K562 (cell line): ENCODE data around the gene TNFAIP3. TPM values are rescaled to one million over a fixed set of nuclear protein-coding genes. Genes with fewer than 3 reads are reported as not detected.

Source experiments
- BHLHE40 ChIP-seq: IDR thresholded peaks from 2 replicates; pipeline ENCODE4 v1.6.1; 2011; ENCODE audit warnings: low read length, improper control_type of control experiment
- CHAMP1 ChIP-seq: fragments of 450-650 bp; IDR thresholded peaks from 2 replicates; pipeline ENCODE4 v1.6.1; 2016; ENCODE audit warnings: mild to moderate bottlenecking
- FIP1L1 ChIP-seq: fragments of 200-400 bp; formaldehyde crosslinking; IDR thresholded peaks from 2 replicates; pipeline ENCODE4 v1.6.1; 2018; ENCODE audit warnings: mild to moderate bottlenecking, low read depth, low read length; ENCODE audit not compliant: poor library complexity, severe bottlenecking
- GTF2A2 ChIP-seq: IDR thresholded peaks from 2 replicates; pipeline ENCODE4 v1.6.1; 2016; ENCODE audit warnings: mild to moderate bottlenecking, missing genetic modification characterization, missing compliant biosample characterization
- HBP1 ChIP-seq: fragments of 450-650 bp; formaldehyde crosslinking; IDR thresholded peaks from 2 replicates; pipeline ENCODE4 v1.4.0; 2022; ENCODE audit warnings: missing genetic modification characterization
- SFPQ ChIP-seq: fragments of 200-400 bp; formaldehyde crosslinking; IDR thresholded peaks from 2 replicates; pipeline ENCODE4 v1.6.1; 2017; ENCODE audit warnings: mild to moderate bottlenecking, low read depth, low read length, moderate library complexity
- ZNF274 ChIP-seq: IDR thresholded peaks from 2 replicates; pipeline ENCODE4 v1.6.1; 2011; ENCODE audit warnings: low read depth, mild to moderate bottlenecking, low read length, moderate library complexity, borderline replicate concordance
- ZNF277 ChIP-seq: fragments of 250-450 bp; sonication (Bioruptor Pico); IDR thresholded peaks from 2 replicates; pipeline ENCODE4 v1.8.0; 2022; ENCODE audit warnings: inconsistent platforms, mild to moderate bottlenecking, moderate library complexity, borderline replicate concordance
- ZNF318 ChIP-seq, 2 experiments: fragments of 450-650 bp; IDR thresholded peaks; 2 replicates each; pipeline ENCODE4 v1.6.1; 2016; ENCODE audit warnings: mild to moderate bottlenecking in 2 of 2, borderline replicate concordance in 1 of 2, low read depth in 1 of 2, moderate library complexity in 1 of 2
- polyA plus RNA-seq, 8 experiments: library from polyadenylated mRNA; depleted of rRNA in 4 of 8; stranded (reverse) in 5 of 8; unstranded in 3 of 8; fragments of >200 nt; fragmentation: Nextera tagmentation in 2 of 8; fragmentation: Illumina TruSeq in 1 of 8; extraction: Ambion mirVana in 2 of 8; extraction: Trizol in 1 of 8; gene quantifications; 2 replicates each; pipeline versions ENCODE4 v1.2.1 to v1.2.3, GENCODE V29; 2011 to 2014; ENCODE audit warnings: inconsistent platforms in 1 of 8, missing spikeins in 1 of 8
- total RNA-seq, 7 experiments: library from RNA; depleted of rRNA in 6 of 7; stranded (reverse); fragments of >200 nt in 6 of 7; fragmentation: Illumina TruSeq in 2 of 7; extraction: Trizol in 2 of 7; gene quantifications; 2 replicates each; pipeline versions ENCODE4 v1.2.1 to v1.2.3, GENCODE V29; 2011 to 2021; ENCODE audit warnings: low replicate concordance in 1 of 7

TNFAIP3 gene
- total and polyA plus RNA-seq, 9 of the 15 experiments (the other 6 are each of a cell fraction or from before 2014, with no cell fraction given): 0.79 to 17.0 (median 6.4) TPM

- TF ChIP-seq BHLHE40 (0 out of 2 replicates have a peak, but pooled peaks have one; percentile 34), ZNF274 (no peak), ZNF318 (IDR thresholded peaks at IDR 0.05; ENCODE audit: borderline replicate concordance in 1 of 2, low read depth in 1 of 2) (no peak), CHAMP1 (peak; percentile 57), FIP1L1 (no peak), GTF2A2 (tag) (no peak), SFPQ (no peak), HBP1 (CRISPR knock-in tag) (no peak), ZNF277 (CRISPR knock-in tag) (no peak)
Measured at GRCh38 chr6:137864812-137865508, 2.1 kb upstream of the TNFAIP3 start (continued).
